Neural progenitor cell (in vitro differentiated cells): ENCODE results near the gene NOTCH1. TPM values are rescaled to one million over a fixed set of nuclear protein-coding genes. Genes with fewer than 3 reads are reported as not detected.
A peak's percentile ranks its signal among the peaks of the same experiment; 100 is the strongest.

ENCODE experiments used
- DNase-seq: peaks from one replicate; pipeline ENCODE4 v3.0.0-alpha.2; 2016; ENCODE audit warnings: low spot score
- H2AFZ ChIP-seq: fragments of 200-600 bp; sonication (generic); replicated peaks from 2 replicates; pipeline ENCODE4 v1.6.1; 2016; ENCODE audit warnings: antibody characterized with exemption
- H3F3A ChIP-seq: fragments of 200-600 bp; sonication (generic); 2 replicates; pipeline ENCODE4 v1.6.1; 2016; ENCODE audit warnings: antibody characterized with exemption, low read depth
- H3K27ac ChIP-seq: fragments of 200-600 bp; sonication (generic); 2 replicates; pipeline ENCODE4 v1.5.1; 2016; ENCODE audit warnings: mild to moderate bottlenecking
- H3K27me3 ChIP-seq: fragments of 200-600 bp; sonication (generic); 2 replicates; pipeline ENCODE4 v1.6.1; 2016; ENCODE audit warnings: mild to moderate bottlenecking, moderate library complexity
- H3K36me3 ChIP-seq: fragments of 200-600 bp; sonication (generic); 2 replicates; pipeline ENCODE4 v1.5.1; 2016
- H3K4me1 ChIP-seq: fragments of 200-600 bp; sonication (generic); 2 replicates; pipeline ENCODE4 v1.6.1; 2016; ENCODE audit warnings: mixed run types
- H3K4me2 ChIP-seq: fragments of 200-600 bp; sonication (generic); 2 replicates; pipeline ENCODE4 v1.6.1; 2016
- H3K4me3 ChIP-seq: fragments of 200-600 bp; sonication (generic); 2 replicates; pipeline ENCODE4 v1.5.1; 2016
- H3K79me2 ChIP-seq: fragments of 200-600 bp; sonication (generic); 2 replicates; pipeline ENCODE4 v1.6.1; 2016; ENCODE audit warnings: low read depth
- H3K9ac ChIP-seq: fragments of 200-600 bp; sonication (generic); 2 replicates; pipeline ENCODE4 v1.6.1; 2016
- H3K9me3 ChIP-seq: fragments of 200-600 bp; sonication (generic); 2 replicates; pipeline ENCODE4 v1.5.1; 2016; ENCODE audit warnings: low read depth
- H4K20me1 ChIP-seq: fragments of 200-600 bp; sonication (generic); 2 replicates; pipeline ENCODE4 v1.6.1; 2016; ENCODE audit warnings: low read depth
- H3K27ac Mint-ChIP-seq: 3 replicates; pipeline ENCODE4 v1.8.0; 2021; ENCODE audit warnings: mixed read lengths
- H3K27me3 Mint-ChIP-seq: 2 replicates; pipeline ENCODE4 v1.8.0; 2022; ENCODE audit warnings: low read depth, mild to moderate bottlenecking, inconsistent platforms, moderate library complexity, mixed read lengths; ENCODE audit not compliant: insufficient read depth
- H3K36me3 Mint-ChIP-seq: 3 replicates; pipeline ENCODE4 v1.8.0; 2021; ENCODE audit warnings: mixed read lengths
- H3K4me1 Mint-ChIP-seq: 3 replicates; pipeline ENCODE4 v1.8.0; 2021; ENCODE audit warnings: mixed read lengths
- H3K4me3 Mint-ChIP-seq: 3 replicates; pipeline ENCODE4 v1.8.0; 2021; ENCODE audit warnings: mild to moderate bottlenecking, moderate library complexity, mixed read lengths
- H3K9me3 Mint-ChIP-seq: 3 replicates; pipeline ENCODE4 v1.8.0; 2020; ENCODE audit warnings: mixed read lengths
- CTCF ChIP-seq: fragments of 200-600 bp; sonication (generic); IDR thresholded peaks from 2 replicates; pipeline ENCODE4 v1.5.1; 2017; ENCODE audit warnings: antibody characterized with exemption, mild to moderate bottlenecking
- EZH2 ChIP-seq: fragments of 200-600 bp; sonication (generic); IDR thresholded peaks from 2 replicates; pipeline ENCODE4 v1.6.1; 2017; ENCODE audit warnings: antibody characterized with exemption, mild to moderate bottlenecking, moderate library complexity
- EZH2phosphoT487 ChIP-seq: fragments of 200-600 bp; sonication (generic); IDR thresholded peaks from 2 replicates; pipeline ENCODE4 v1.6.1; 2017; ENCODE audit warnings: antibody characterized with exemption
- total RNA-seq: library from RNA; depleted of rRNA; stranded (reverse); fragments of >200 nt; gene quantifications from 2 replicates; pipeline ENCODE4 v1.2.3, GENCODE V29; 2015; ENCODE audit warnings: low replicate concordance

The NOTCH1 gene
- total RNA-seq, 1 donor from 2014 or later = 11.7 TPM

- Mint-ChIP-seq H3K27me3 (peaks cover 15% of the 10 kb centered on the region), H3K27ac (peak overlapping the region; percentile 85), H3K36me3 (no peaks in the 10 kb centered on the region), H3K4me3 (peak overlapping the region; percentile 70), H3K9me3 (peaks cover 15% of the 10 kb centered on the region), H3K4me1 (peaks cover 35% of the 10 kb centered on the region)
- Histone ChIP-seq H3K4me3 (no peak overlapping the region), H2AFZ (no peak overlapping the region), H3K9me3 (no peaks in the 10 kb centered on the region), H3K36me3 (no peaks in the 10 kb centered on the region), H3K27me3 (no peaks in the 10 kb centered on the region), H3K9ac (no peak overlapping the region), H3K79me2 (no peaks in the 10 kb centered on the region), H3K4me2 (no peak overlapping the region), H3K27ac (no peak overlapping the region), H3K4me1 (peaks cover 35% of the 10 kb centered on the region), H4K20me1 (no peaks in the 10 kb centered on the region), H3F3A (peaks cover 23% of the 10 kb centered on the region)
- no peak for DNase-seq
- no peak for TF ChIP-seq CTCF
- TF ChIP-seq EZH2phosphoT487 = no peak
- no peak for TF ChIP-seq EZH2
Measured at GRCh38 chr9:136590821-136591752, 45.2 kb upstream of the NOTCH1 start.

GRCh38 chr9:136589766-136590763 is 44.2 kb upstream of the NOTCH1 start:
- Histone ChIP-seq H3K27me3 (no peaks in the 10 kb centered on the region), H3K9ac (no peak overlapping the region), H4K20me1 (no peaks in the 10 kb centered on the region), H3K4me1 (peaks cover 36% of the 10 kb centered on the region), H3K4me2 (no peak overlapping the region), H3K4me3 (no peak overlapping the region), H3K36me3 (no peaks in the 10 kb centered on the region), H3K9me3 (no peaks in the 10 kb centered on the region), H3K79me2 (no peaks in the 10 kb centered on the region), H2AFZ (no peak overlapping the region), H3K27ac (no peak overlapping the region), H3F3A (peaks cover 30% of the 10 kb centered on the region)
- Mint-ChIP-seq H3K36me3 (no peaks in the 10 kb centered on the region), H3K4me1 (peaks cover 35% of the 10 kb centered on the region), H3K9me3 (peaks cover 15% of the 10 kb centered on the region), H3K27me3 (peaks cover 11% of the 10 kb centered on the region), H3K4me3 (no peak overlapping the region), H3K27ac (peak overlapping the region; percentile 25)
- TF ChIP-seq EZH2 (no peak), EZH2phosphoT487 (no peak), CTCF (no peak)
- DNase-seq = no peak

DNA sequence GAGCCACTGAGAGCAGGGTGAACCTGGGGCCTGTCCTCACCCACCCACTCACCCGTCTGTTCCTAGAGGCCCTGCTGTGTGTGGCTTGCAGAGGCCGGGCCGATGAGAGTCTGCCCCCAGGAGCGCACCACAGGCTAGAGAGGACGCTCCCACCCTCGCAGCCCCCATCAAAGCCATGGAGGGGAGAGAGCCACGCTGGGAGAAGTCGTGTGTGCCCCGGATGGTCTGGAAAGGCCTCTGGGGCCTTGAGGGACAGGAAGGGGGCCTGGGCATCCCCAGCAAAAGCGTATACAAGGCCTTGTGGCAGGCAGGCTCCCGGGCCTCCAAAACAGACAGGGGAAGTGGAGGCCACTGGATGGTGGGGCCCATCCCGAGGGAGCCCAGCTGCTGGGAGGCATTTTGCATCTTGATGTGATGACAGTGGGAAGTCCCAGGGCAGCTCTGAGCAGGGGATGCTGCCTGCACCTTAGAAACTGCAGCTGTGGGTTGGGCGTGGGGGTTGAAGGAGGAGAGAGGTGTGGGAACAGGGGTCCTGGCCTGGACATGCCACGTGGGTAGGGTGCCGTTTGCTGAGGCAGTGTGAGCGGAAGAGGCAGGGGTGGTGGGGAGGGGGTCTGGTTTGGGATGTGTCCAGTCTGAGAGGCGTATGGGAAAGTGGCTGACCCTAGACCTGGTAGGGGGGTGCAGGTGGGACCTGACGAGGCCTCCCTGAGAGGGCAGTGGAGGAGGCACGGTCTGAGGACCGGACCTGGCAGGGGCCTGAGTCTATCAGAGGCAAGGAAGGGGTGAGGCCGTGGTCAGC is 43.0 kb upstream of the NOTCH1 start:
- no peaks in the 10 kb centered on the region for H3K36me3 Mint-ChIP-seq
- Histone ChIP-seq H3K4me3 (no peak overlapping the region), H4K20me1 (no peaks in the 10 kb centered on the region), H3K4me2 (peak overlapping the region; percentile 82), H3K27ac (peak overlapping the region; percentile 93), H3K9ac (no peak overlapping the region), H3K36me3 (no peaks in the 10 kb centered on the region), H3K4me1 (peaks cover 45% of the 10 kb centered on the region), H3K9me3 (no peaks in the 10 kb centered on the region), H2AFZ (no peak overlapping the region), H3K79me2 (no peaks in the 10 kb centered on the region), H3K27me3 (no peaks in the 10 kb centered on the region), H3F3A (peaks cover 36% of the 10 kb centered on the region)
- H3K4me3 Mint-ChIP-seq = peak overlapping the region; percentile 67
- TF ChIP-seq CTCF (no peak), EZH2phosphoT487 (no peak), EZH2 (no peak)
- DNase-seq = no peak
- H3K27ac Mint-ChIP-seq = peak overlapping the region; percentile 94
- H3K27me3 Mint-ChIP-seq = peaks cover 11% of the 10 kb centered on the region
- peaks cover 40% of the 10 kb centered on the region for H3K4me1 Mint-ChIP-seq
- peaks cover 15% of the 10 kb centered on the region for H3K9me3 Mint-ChIP-seq
